Heart right ventricle (tissue), 16 donors: Measurements from ENCODE around the gene CEP104. TPM values are rescaled to one million over a fixed set of nuclear protein-coding genes. Genes with fewer than 3 reads are reported as not detected.

Experiments used
- ATAC-seq, 8 donors: fragments of 200-7000 bp; cut with Tn5 transposase; one replicate each; pipeline ENCODE4 v1.9.1; 2020; ENCODE audit warnings: mild to moderate bottlenecking in 8 of 8, moderate library complexity in 8 of 8, moderate number of reproducible peaks in 1 of 8
- DNase-seq, 2 donors: peaks; one replicate each; pipeline ENCODE4 v3.0.0-alpha.2; 2020
- H3K27ac ChIP-seq, 10 donors: fragments of 200-600 bp; sonication (generic) in 2 of 10; one replicate each; pipeline versions ENCODE4 v1.5.0 to v1.8.0; 2020 to 2022; ENCODE audit warnings: mild to moderate bottlenecking in 3 of 10
- H3K27me3 ChIP-seq, 7 donors: fragments of 200-600 bp; one replicate each; pipeline ENCODE4 v1.8.0; 2021 to 2022; ENCODE audit warnings: mild to moderate bottlenecking in 2 of 7
- H3K36me3 ChIP-seq, 9 donors: fragments of 200-600 bp; sonication (generic) in 1 of 9; one replicate each; pipeline versions ENCODE4 v1.5.0 to v1.8.0; 2020 to 2022; ENCODE audit warnings: mild to moderate bottlenecking in 2 of 9
- H3K4me1 ChIP-seq, 9 donors: fragments of 200-600 bp; sonication (generic) in 1 of 9; one replicate each; pipeline versions ENCODE4 v1.5.0 to v1.8.0; 2020 to 2022; ENCODE audit warnings: mild to moderate bottlenecking in 4 of 9
- H3K4me3 ChIP-seq, 10 donors: fragments of 200-600 bp; sonication (generic) in 2 of 10; one replicate each; pipeline versions ENCODE4 v1.5.0 to v1.8.0; 2020 to 2022; ENCODE audit warnings: mild to moderate bottlenecking in 7 of 10, moderate library complexity in 2 of 10
- H3K9me3 ChIP-seq, 11 donors: fragments of 200-600 bp in 10 of 11; sonication (generic) in 2 of 11; one replicate each; pipeline versions ENCODE4 v1.5.0 to v1.8.0; 2013 to 2022; ENCODE audit warnings: mild to moderate bottlenecking in 2 of 11, control low read depth in 1 of 11, moderate library complexity in 1 of 11
- CTCF ChIP-seq, 9 donors: fragments of 200-600 bp; sonication (generic) in 2 of 9; IDR thresholded peaks; one replicate each; pipeline versions ENCODE4 v1.5.0 to v1.8.0; 2021 to 2022; ENCODE audit warnings: antibody characterized with exemption in 9 of 9, mild to moderate bottlenecking in 5 of 9, moderate library complexity in 1 of 9
- WGBS, 2 donors: extraction: QIAGEN DNeasy Blood & Tissue Kit; methylation state at CpG; one replicate each; pipeline ENCODE4 v1.1.7; 2013; ENCODE audit warnings: inconsistent platforms in 1 of 2; 5-methylcytosine and 5-hydroxymethylcytosine counted together
- intact Hi-C, 10 donors: fragments of 100-400 bp; cut with DNase I; formaldehyde crosslinking; loops; one replicate each; pipeline versions ENCODE4 v1.11.1 to v1.14.2; 2022
- polyA plus RNA-seq, 2 donors: library from polyadenylated mRNA; stranded (reverse); fragments of 200-250 nt; gene quantifications; one replicate each; pipeline ENCODE4 v1.2.3, GENCODE V29; 2013
- total RNA-seq, 10 donors: library from RNA; stranded (reverse); fragmentation: NEBNext Ultra II Directional in 3 of 10; extraction: Animal tissue kit (Norgen Biotek cat#: 25700) in 3 of 10; gene quantifications; one replicate each; pipeline versions ENCODE4 v1.2.1 to v1.2.4, GENCODE V29; 2021 to 2023
- donor health status: Arrhythmogenic right ventricular cardiomyopathy.
- donor health status: ischemic (EF 13 %, LVEDD 7.1; RV severe dilation, severe dysfunction).
- donor health status: healthy with polysubstance abuse.
- donor health status: DM: no; HTN: yes; CAD: no.
- donor health status: DM: no; HTN: no; CAD: no.
- donor health status: ischemic (EF 25% LVEDD 6.9; RV normal size, moderate dysfunction).
- donor health status: ischemic (EF 25% LVEDD 5.7; RV mildly dilated, moderate dysfunction).
- donor health status: healthy.
- donor health status: DM: yes; HTN: yes; CAD: no.
- donor health status: Ischemic cardiomyopathy.
- donor health status: ischemic (EF 35%, LVEDD 5.7; RV mildly dilated, moderate dysfunction).
- donor health status: nonischemic (EF 11% LVEDD 7.7; RV severe dilation, severe dysfunction).
- donor health status: DM: yes; HTN: yes; CAD: no.
- donor health status: PGD.
- donor health status: ischemic (EF 29% LVEDD 5.4; RV normal size, mild dysfunction).
- donor health status: nonischemic (EF 23%, LVEDD 6.1; RV moderate dilation, normal function).

CEP104 gene
- total and polyA plus RNA-seq, 12 donors: 4.9 to 42.9 (median 27.2) TPM

GRCh38 chr1:3817138-3817740 is 39.8 kb downstream of the CEP104 start:
- Histone ChIP-seq H3K36me3 (peaks cover 0 to 82% (median 41%) of the 10 kb centered on the region in 9 donors), H3K4me1 (no peaks in the 10 kb centered on the region), H3K4me3 (no peak overlapping the region), H3K9me3 (no peaks in the 10 kb centered on the region), H3K27me3 (no peaks in the 10 kb centered on the region), H3K27ac (no peak overlapping the region)
- ATAC-seq: peak in 1 of 8 donors; percentile 27
- TF ChIP-seq CTCF (IDR thresholded peaks at IDR 0.05): no peak
- WGBS, 2 donors: 95 to 96% methylated on average over 17 of the region's 17 CpGs
- no peak for DNase-seq
- intact Hi-C loops: no loop called here

GRCh38 chr1:3816331-3817137 is 40.5 kb downstream of the CEP104 start:
- no peaks in the 10 kb centered on the region for H3K9me3 ChIP-seq
- H3K36me3 ChIP-seq: peaks cover 0 to 75% (median 34%) of the 10 kb centered on the region in 9 donors
- no peaks in the 10 kb centered on the region for H3K27me3 ChIP-seq
- no peak for TF ChIP-seq CTCF (IDR thresholded peaks at IDR 0.05)
- no peaks in the 10 kb centered on the region for H3K4me1 ChIP-seq
- no peak overlapping the region for H3K27ac ChIP-seq
- intact Hi-C loops: no loop called here
- WGBS, 2 donors: 94% methylated on average over 38 of the region's 38 CpGs
- ATAC-seq (no peak), DNase-seq (no peak)
- no peak overlapping the region for H3K4me3 ChIP-seq

- H3K27ac ChIP-seq: no peak overlapping the region
- no peaks in the 10 kb centered on the region for H3K4me1 ChIP-seq
- 93% methylated on average over 42 of the region's 42 CpGs for WGBS, 2 donors
- H3K36me3 ChIP-seq: peaks cover 0 to 59% (median 20%) of the 10 kb centered on the region in 9 donors
- H3K4me3 ChIP-seq: no peak overlapping the region
- intact Hi-C loops: no loop called here
- no peak for TF ChIP-seq CTCF (IDR thresholded peaks at IDR 0.05)
- DNase-seq (no peak), ATAC-seq (no peak)
- no peaks in the 10 kb centered on the region for H3K9me3 ChIP-seq
- H3K27me3 ChIP-seq: no peaks in the 10 kb centered on the region
Observed at GRCh38 chr1:3814771-3815561, 42.0 kb downstream of the CEP104 start.

GRCh38 chr1:3814065-3814464 is 42.9 kb downstream of the CEP104 start:
- Histone ChIP-seq H3K9me3 (no peaks in the 10 kb centered on the region), H3K4me1 (no peaks in the 10 kb centered on the region), H3K27me3 (no peaks in the 10 kb centered on the region), H3K27ac (no peak overlapping the region), H3K36me3 (peaks cover 0 to 50% (median 17%) of the 10 kb centered on the region in 9 donors), H3K4me3 (no peak overlapping the region)
- DNase-seq (no peak), ATAC-seq (no peak)
- WGBS, 2 donors: 95 to 98% methylated on average over 2 of the region's 2 CpGs
- intact Hi-C loops: no loop called here
- no peak for TF ChIP-seq CTCF (IDR thresholded peaks at IDR 0.05)
